ENCODE data around the gene VAV2.

Gene VAV2

DNA sequence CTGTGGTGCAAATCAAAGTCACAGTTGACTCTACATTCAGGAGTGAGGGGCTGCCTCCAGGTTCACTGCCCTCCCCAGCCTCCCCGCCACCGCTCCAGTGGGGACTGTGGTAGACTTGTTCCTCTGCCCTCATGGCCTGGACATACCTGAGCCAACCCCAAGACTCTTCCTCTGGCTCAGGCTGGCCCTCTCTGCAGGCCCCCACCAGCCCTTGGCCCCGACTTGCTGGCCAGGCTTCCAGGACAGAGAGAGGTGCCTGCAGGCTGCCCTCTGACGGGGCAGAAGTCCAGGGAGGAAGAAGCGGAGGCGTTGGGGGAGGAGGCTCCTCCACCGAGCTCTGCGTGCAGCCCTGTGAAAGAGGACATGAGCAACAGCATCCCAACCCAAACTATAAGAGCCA lies 251.2 kb downstream of the VAV2 start:
- TF ChIP-seq, protein P1, sequence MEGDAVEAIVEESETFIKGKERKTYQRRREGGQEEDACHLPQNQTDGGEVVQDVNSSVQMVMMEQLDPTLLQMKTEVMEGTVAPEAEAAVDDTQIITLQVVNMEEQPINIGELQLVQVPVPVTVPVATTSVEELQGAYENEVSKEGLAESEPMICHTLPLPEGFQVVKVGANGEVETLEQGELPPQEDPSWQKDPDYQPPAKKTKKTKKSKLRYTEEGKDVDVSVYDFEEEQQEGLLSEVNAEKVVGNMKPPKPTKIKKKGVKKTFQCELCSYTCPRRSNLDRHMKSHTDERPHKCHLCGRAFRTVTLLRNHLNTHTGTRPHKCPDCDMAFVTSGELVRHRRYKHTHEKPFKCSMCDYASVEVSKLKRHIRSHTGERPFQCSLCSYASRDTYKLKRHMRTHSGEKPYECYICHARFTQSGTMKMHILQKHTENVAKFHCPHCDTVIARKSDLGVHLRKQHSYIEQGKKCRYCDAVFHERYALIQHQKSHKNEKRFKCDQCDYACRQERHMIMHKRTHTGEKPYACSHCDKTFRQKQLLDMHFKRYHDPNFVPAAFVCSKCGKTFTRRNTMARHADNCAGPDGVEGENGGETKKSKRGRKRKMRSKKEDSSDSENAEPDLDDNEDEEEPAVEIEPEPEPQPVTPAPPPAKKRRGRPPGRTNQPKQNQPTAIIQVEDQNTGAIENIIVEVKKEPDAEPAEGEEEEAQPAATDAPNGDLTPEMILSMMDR (IDR thresholded peaks at IDR 0.05), result no peak
- H3K36me3 ChIP-seq, result no peaks in the 10 kb centered on the region
- H3K27ac ChIP-seq, result no peak overlapping the region
- H3K27me3 ChIP-seq, result peaks cover 26% of the 10 kb centered on the region
- H3K4me1 ChIP-seq (ENCODE audit: control insufficient read depth in 1 of 2, insufficient read depth in 1 of 2, low read depth in 1 of 2, low read length in 1 of 2), result no peaks in the 10 kb centered on the region
- no peak overlapping the region for H3K4me3 ChIP-seq (ENCODE audit: low read depth in 1 of 2, low read length in 1 of 2)
- no peaks in the 10 kb centered on the region for H3K9me3 ChIP-seq

DNA sequence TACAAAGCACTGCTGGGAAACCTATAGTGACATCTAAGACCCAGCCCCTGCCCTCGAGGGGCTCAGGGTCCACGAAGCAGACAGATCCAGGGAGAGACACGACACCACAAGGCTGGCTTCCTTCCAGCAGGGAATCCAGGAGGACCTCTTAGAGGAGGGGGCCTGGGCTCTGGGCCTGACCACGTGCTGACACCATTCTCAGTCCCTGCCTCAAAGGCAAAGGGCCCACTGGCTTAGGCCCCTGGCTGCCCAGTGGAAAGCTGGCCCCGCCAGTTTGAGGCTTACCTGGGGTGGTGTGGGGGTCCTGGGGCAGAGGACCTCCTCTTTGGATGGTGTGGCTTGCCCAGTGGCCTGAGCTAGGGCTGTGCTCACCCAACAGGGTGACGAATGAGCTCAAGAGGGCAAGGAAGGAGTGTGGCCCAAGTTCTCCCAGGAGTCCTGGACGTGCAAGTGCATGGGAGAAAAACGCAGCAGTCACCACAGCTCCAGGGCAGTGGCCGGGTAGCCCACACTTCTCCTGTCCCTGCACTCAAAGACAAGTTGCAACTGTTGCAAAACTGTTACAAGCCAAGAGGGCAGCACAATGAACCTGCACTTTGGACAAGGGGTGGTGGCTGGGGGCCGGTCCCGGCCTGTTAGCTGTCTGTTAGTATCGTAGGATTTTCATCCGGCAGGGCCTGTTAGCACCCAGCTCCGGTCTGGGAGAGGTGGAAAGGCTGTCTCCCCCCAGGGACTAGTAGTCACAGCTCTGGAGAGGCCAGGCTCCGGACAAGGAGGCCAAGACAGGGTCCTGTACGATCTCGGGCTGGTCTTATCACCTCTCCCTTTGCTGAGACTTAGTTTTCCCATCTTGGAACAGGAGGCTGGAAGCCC lies 252.5 kb downstream of the VAV2 start:
- H3K27ac ChIP-seq, result no peak overlapping the region
- no peaks in the 10 kb centered on the region for H3K36me3 ChIP-seq
- H3K4me1 ChIP-seq (ENCODE audit: control insufficient read depth in 1 of 2, insufficient read depth in 1 of 2, low read depth in 1 of 2, low read length in 1 of 2), result no peaks in the 10 kb centered on the region
- no peaks in the 10 kb centered on the region for H3K9me3 ChIP-seq
- TF ChIP-seq, protein P1 (IDR thresholded peaks at IDR 0.05), result no peak
- peaks cover 24% of the 10 kb centered on the region for H3K27me3 ChIP-seq
- no peak overlapping the region for H3K4me3 ChIP-seq (ENCODE audit: low read depth in 1 of 2, low read length in 1 of 2)

- Histone ChIP-seq H3K36me3 (no peaks in the 10 kb centered on the region), H3K27me3 (peaks cover 24% of the 10 kb centered on the region), H3K4me1 (ENCODE audit: control insufficient read depth in 1 of 2, insufficient read depth in 1 of 2, low read depth in 1 of 2, low read length in 1 of 2) (no peaks in the 10 kb centered on the region), H3K27ac (no peak overlapping the region), H3K4me3 (ENCODE audit: low read depth in 1 of 2, low read length in 1 of 2) (no peak overlapping the region), H3K9me3 (no peaks in the 10 kb centered on the region)
- TF ChIP-seq, protein P1 (IDR thresholded peaks at IDR 0.05), result no peak
Measured at GRCh38 chr9:133738640-133739225, 253.4 kb downstream of the VAV2 start.

GRCh38 chr9:133737774-133738639 lies 254.1 kb downstream of the VAV2 start, which contains the start of gene SARDH:
TSS of gene SARDH (minus strand) at chr9:133738352. CDS start at chr9:133734173, 4,179 bp downstream.
- H3K27ac ChIP-seq, result no peak within 1 kb of the TSS

More at GRCh38 chr9:133737774-133738639, 254.1 kb downstream of the VAV2 start, which contains the start of gene SARDH:
- Histone ChIP-seq H3K9me3 (no peaks in the 10 kb centered on the region), H3K36me3 (no peaks in the 10 kb centered on the region), H3K4me3 (ENCODE audit: low read depth in 1 of 2, low read length in 1 of 2) (no peak within 1 kb of the TSS), H3K4me1 (ENCODE audit: control insufficient read depth in 1 of 2, insufficient read depth in 1 of 2, low read depth in 1 of 2, low read length in 1 of 2) (no peaks in the 10 kb centered on the region), H3K27me3 (peaks cover 24% of the 10 kb centered on the region)
- TF ChIP-seq, protein P1 (IDR thresholded peaks at IDR 0.05), result no peak
